ENCODE data around the gene RASAL2.

GRCh38 chr1:178408871-178409270, 315.0 kb downstream of the RASAL2 start:
- TF ChIP-seq POLR2A (IDR thresholded peaks at IDR 0.05) (no peak), CTCF (IDR thresholded peaks at IDR 0.05) (no peak)
